Stimulated activated CD8-positive, alpha-beta memory T cell treated with anti-CD3 and anti-CD28 coated beads, Interleukin-7, amount 100 ng/mL, for 24 hours (primary cell): ENCODE data around the gene FAF2.

ENCODE experiments used
- DNase-seq: peaks from one replicate; pipeline ENCODE4 v3.0.0-alpha.2; 2020; ENCODE audit warnings: low read depth

The FAF2 gene

GRCh38 chr5:176507911-176508310 is 59.7 kb downstream of the FAF2 start:
- DNase-seq: no peak

GRCh38 chr5:176508603-176509002 is 60.4 kb downstream of the FAF2 start:
- DNase-seq: no peak

GRCh38 chr5:176513788-176514187 is 65.6 kb downstream of the FAF2 start:
- DNase-seq: no peak

- DNase-seq: no peak
Measured at GRCh38 chr5:176514244-176514950, 66.2 kb downstream of the FAF2 start.

- no peak for DNase-seq
Measured at GRCh38 chr5:176515396-176515795, 67.2 kb downstream of the FAF2 start.

GRCh38 chr5:176517053-176517661 is 69.0 kb downstream of the FAF2 start:
- DNase-seq: no peak

- no peak for DNase-seq
Measured at GRCh38 chr5:176519810-176520720, 71.9 kb downstream of the FAF2 start.

- DNase-seq: no peak
Measured at GRCh38 chr5:176521286-176521685, 73.1 kb downstream of the FAF2 start.

- no peak for DNase-seq
Measured at GRCh38 chr5:176521699-176522263, 73.6 kb downstream of the FAF2 start.

GRCh38 chr5:176524138-176524537 is 76.0 kb downstream of the FAF2 start:
- DNase-seq: no peak

GRCh38 chr5:176524987-176525386 is 76.8 kb downstream of the FAF2 start:
- no peak for DNase-seq

GRCh38 chr5:176525677-176526076 is 77.5 kb downstream of the FAF2 start:
- no peak for DNase-seq

- DNase-seq: no peak
Measured at GRCh38 chr5:176526462-176526861, 78.3 kb downstream of the FAF2 start.

- no peak for DNase-seq
Measured at GRCh38 chr5:176527246-176528222, 79.3 kb downstream of the FAF2 start.

- no peak for DNase-seq
Measured at GRCh38 chr5:176528301-176528700, 80.1 kb downstream of the FAF2 start.

- no peak for DNase-seq
Measured at GRCh38 chr5:176528761-176529115, 80.6 kb downstream of the FAF2 start.

GRCh38 chr5:176529116-176529740 is 81.0 kb downstream of the FAF2 start:
- no peak for DNase-seq

- no peak for DNase-seq
Measured at GRCh38 chr5:176529741-176530141, 81.6 kb downstream of the FAF2 start.

- DNase-seq: no peak
Measured at GRCh38 chr5:176530393-176530982, 82.3 kb downstream of the FAF2 start.
